H9 (cell line): Measurements from ENCODE around the gene RNF133. TPM values are rescaled to one million over a fixed set of nuclear protein-coding genes. Genes with fewer than 3 reads are reported as not detected.

Experiments used
- DNase-seq: peaks from one replicate; pipeline ENCODE4 v3.0.0-alpha.2; 2017
- H2AFZ ChIP-seq: one replicate; pipeline ENCODE4 v1.6.1; 2013; ENCODE audit warnings: mild to moderate bottlenecking, low read length, control low read depth, moderate library complexity
- H2AK5ac ChIP-seq: 2 replicates; pipeline ENCODE4 v1.6.1; 2013; ENCODE audit warnings: low read length, control low read depth, mixed read lengths; ENCODE audit not compliant: insufficient read length
- H2BK120ac ChIP-seq: one replicate; pipeline ENCODE4 v1.6.1; 2013; ENCODE audit warnings: low read depth, mild to moderate bottlenecking, low read length, control low read depth, inconsistent platforms; ENCODE audit not compliant: poor library complexity, severe bottlenecking
- H2BK12ac ChIP-seq: 2 replicates; pipeline ENCODE4 v1.6.1; 2013; ENCODE audit warnings: low read length, control low read depth, mixed read lengths, low read depth; ENCODE audit not compliant: insufficient read length
- H2BK15ac ChIP-seq: 2 replicates; pipeline ENCODE4 v1.6.1; 2013; ENCODE audit warnings: low read depth, low read length, control low read depth
- H2BK20ac ChIP-seq: one replicate; pipeline ENCODE4 v1.6.1; 2013; ENCODE audit warnings: low read depth, mild to moderate bottlenecking, low read length, control low read depth, inconsistent platforms; ENCODE audit not compliant: poor library complexity, severe bottlenecking
- H2BK5ac ChIP-seq: 2 replicates; pipeline ENCODE4 v1.6.1; 2013; ENCODE audit warnings: low read length, control low read depth, mixed read lengths; ENCODE audit not compliant: insufficient read length
- H3K14ac ChIP-seq: 2 replicates; pipeline ENCODE4 v1.6.1; 2013; ENCODE audit warnings: low read length, control low read depth; ENCODE audit not compliant: insufficient read depth
- H3K18ac ChIP-seq: 2 replicates; pipeline ENCODE4 v1.6.1; 2013; ENCODE audit warnings: low read depth, mild to moderate bottlenecking, mixed read lengths, low read length, control low read depth; ENCODE audit not compliant: insufficient read length
- H3K23ac ChIP-seq: 2 replicates; pipeline ENCODE4 v1.6.1; 2013; ENCODE audit warnings: low read length, control low read depth, mixed read lengths, low read depth; ENCODE audit not compliant: insufficient read length
- H3K23me2 ChIP-seq: 2 replicates; pipeline ENCODE4 v1.6.1; 2013; ENCODE audit warnings: low read depth, mild to moderate bottlenecking, mixed read lengths, low read length, control low read depth; ENCODE audit not compliant: insufficient read length, poor library complexity, severe bottlenecking
- H3K27ac ChIP-seq: 2 replicates; pipeline ENCODE4 v1.5.1; 2013; ENCODE audit warnings: low read length, control low read depth, mixed read lengths, low read depth; ENCODE audit not compliant: insufficient read length
- H3K27me3 ChIP-seq: 2 replicates; pipeline ENCODE4 v1.6.1; 2013; ENCODE audit warnings: low read length, control low read depth, inconsistent platforms; ENCODE audit not compliant: insufficient read depth
- H3K4ac ChIP-seq: 2 replicates; pipeline ENCODE4 v1.6.1; 2013; ENCODE audit warnings: low read depth, mild to moderate bottlenecking, control low read depth, inconsistent platforms, low read length, moderate library complexity
- H3K4me1 ChIP-seq: 2 replicates; pipeline ENCODE4 v1.6.1; 2013; ENCODE audit warnings: low read length, control low read depth, inconsistent platforms; ENCODE audit not compliant: insufficient read depth
- H3K4me2 ChIP-seq: 2 replicates; pipeline ENCODE4 v1.6.1; 2013; ENCODE audit warnings: low read length, control low read depth, mixed read lengths; ENCODE audit not compliant: insufficient read length, insufficient read depth
- H3K56ac ChIP-seq: 2 replicates; pipeline ENCODE4 v1.6.1; 2013; ENCODE audit warnings: low read depth, mild to moderate bottlenecking, mixed read lengths, low read length, control low read depth; ENCODE audit not compliant: insufficient read length
- H3K79me1 ChIP-seq: 2 replicates; pipeline ENCODE4 v1.6.1; 2013; ENCODE audit warnings: low read depth, mild to moderate bottlenecking, moderate library complexity, low read length, control low read depth, inconsistent platforms; ENCODE audit not compliant: insufficient read depth, poor library complexity, severe bottlenecking
- H3K79me2 ChIP-seq: 2 replicates; pipeline ENCODE4 v1.6.1; 2013; ENCODE audit warnings: low read length, control low read depth, inconsistent platforms; ENCODE audit not compliant: insufficient read depth
- H3K9ac ChIP-seq: 2 replicates; pipeline ENCODE4 v1.6.1; 2013; ENCODE audit warnings: low read length, control low read depth, mixed read lengths; ENCODE audit not compliant: insufficient read length; ENCODE audit errors: extremely low read depth
- H3K9me3 ChIP-seq: one replicate; pipeline ENCODE4 v1.6.1; 2013; ENCODE audit warnings: low read depth, low read length, inconsistent platforms; ENCODE audit not compliant: control insufficient read depth
- H3T11ph ChIP-seq: one replicate; pipeline ENCODE4 v1.6.1; 2013; ENCODE audit warnings: mild to moderate bottlenecking, low read length, control low read depth, inconsistent platforms
- H4K20me1 ChIP-seq: one replicate; pipeline ENCODE4 v1.6.1; 2013; ENCODE audit not compliant: control insufficient read depth, insufficient read length, insufficient read depth
- H4K5ac ChIP-seq: 2 replicates; pipeline ENCODE4 v1.6.1; 2013; ENCODE audit warnings: low read depth, mild to moderate bottlenecking, mixed read lengths, low read length, control low read depth; ENCODE audit not compliant: insufficient read length
- H4K8ac ChIP-seq: replicated peaks from 2 replicates; pipeline ENCODE4 v1.6.1; 2013; ENCODE audit warnings: low read length, control low read depth, mixed read lengths, low read depth; ENCODE audit not compliant: insufficient read length
- H4K91ac ChIP-seq: 2 replicates; pipeline ENCODE4 v1.6.1; 2013; ENCODE audit warnings: low read depth, mild to moderate bottlenecking, moderate library complexity, mixed read lengths, low read length, control low read depth; ENCODE audit not compliant: insufficient read length
- H3K27ac Mint-ChIP-seq, 3 experiments: 2 replicates in 2 of 3; 3 replicates in 1 of 3; pipeline ENCODE4 v1.8.0; 2020 to 2021; ENCODE audit warnings: mixed read lengths in 3 of 3, mild to moderate bottlenecking in 1 of 3, moderate library complexity in 1 of 3
- H3K27me3 Mint-ChIP-seq: 2 replicates; pipeline ENCODE4 v1.8.0; 2021; ENCODE audit warnings: low read depth, mild to moderate bottlenecking, moderate library complexity, mixed read lengths
- H3K36me3 Mint-ChIP-seq, 3 experiments: 2 replicates in 2 of 3; 3 replicates in 1 of 3; pipeline ENCODE4 v1.8.0; 2020 to 2021; ENCODE audit warnings: low read depth in 3 of 3, mixed read lengths in 3 of 3; ENCODE audit not compliant: insufficient read depth in 1 of 3
- H3K4me1 Mint-ChIP-seq, 2 experiments: 2 replicates each; pipeline ENCODE4 v1.8.0; 2020; ENCODE audit warnings: mixed read lengths in 2 of 2
- H3K4me3 Mint-ChIP-seq, 2 experiments: 2 replicates in 1 of 2; 3 replicates in 1 of 2; pipeline ENCODE4 v1.8.0; 2020 to 2021; ENCODE audit warnings: mild to moderate bottlenecking in 2 of 2, mixed read lengths in 2 of 2, moderate library complexity in 1 of 2
- H3K9me3 Mint-ChIP-seq, 2 experiments: 2 replicates in 1 of 2; 3 replicates in 1 of 2; pipeline ENCODE4 v1.8.0; 2020; ENCODE audit warnings: mild to moderate bottlenecking in 2 of 2, mixed read lengths in 2 of 2, moderate library complexity in 1 of 2
- total RNA-seq: library from RNA; stranded (reverse); gene quantifications from 2 replicates; pipeline ENCODE4 v1.2.1, GENCODE V29; 2021
- TF ChIP-seq, protein P1 (sequence below): fragments of 200-600 bp; sonication (generic); conservative IDR thresholded peaks from 3 replicates; pipeline ENCODE4 v1.8.0; 2021; ENCODE audit warnings: antibody characterized with exemption, mild to moderate bottlenecking

The RNF133 gene
- total RNA-seq, 1 experiment from 2014 or later, result 0.31 TPM

DNA sequence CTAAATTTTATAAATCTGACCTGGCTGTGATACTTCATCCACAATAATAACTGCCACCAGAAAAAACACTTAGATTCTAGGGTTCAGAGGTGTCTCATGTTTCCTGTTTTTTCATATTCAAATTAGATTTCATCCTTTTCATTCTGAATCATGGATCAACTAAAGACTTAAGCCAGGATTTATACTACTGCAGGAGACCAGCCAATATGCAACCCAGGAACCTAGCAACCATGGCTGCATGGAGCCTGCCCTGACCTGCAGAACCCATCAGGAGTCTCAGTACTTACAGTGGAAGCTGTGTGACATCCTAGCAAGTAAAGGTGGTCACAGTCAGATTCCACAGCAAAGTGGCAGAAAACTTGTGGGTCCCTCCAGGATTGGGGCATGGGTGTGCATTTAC, 44.3 kb upstream of the RNF133 start:
- H3K79me1 ChIP-seq, result no peaks in the 10 kb centered on the region
- H3K27ac ChIP-seq, result no peak overlapping the region
- Mint-ChIP-seq H3K9me3 (no peaks in the 10 kb centered on the region), H3K27ac (0 out of 7 replicates have a peak overlapping the region, but pooled peaks of 2 of the 3 experiments have one; percentile 25 to 26), H3K36me3 (no peaks in the 10 kb centered on the region), H3K27me3 (no peaks in the 10 kb centered on the region), H3K4me1 (peaks cover 60 to 63% of the 10 kb centered on the region in 2 experiments), H3K4me3 (no peak overlapping the region)
- no peak for DNase-seq
- H4K8ac ChIP-seq, result no peak overlapping the region
- H2BK5ac ChIP-seq, result no peak overlapping the region
- no peaks in the 10 kb centered on the region for H4K20me1 ChIP-seq
- TF ChIP-seq, protein P1, sequence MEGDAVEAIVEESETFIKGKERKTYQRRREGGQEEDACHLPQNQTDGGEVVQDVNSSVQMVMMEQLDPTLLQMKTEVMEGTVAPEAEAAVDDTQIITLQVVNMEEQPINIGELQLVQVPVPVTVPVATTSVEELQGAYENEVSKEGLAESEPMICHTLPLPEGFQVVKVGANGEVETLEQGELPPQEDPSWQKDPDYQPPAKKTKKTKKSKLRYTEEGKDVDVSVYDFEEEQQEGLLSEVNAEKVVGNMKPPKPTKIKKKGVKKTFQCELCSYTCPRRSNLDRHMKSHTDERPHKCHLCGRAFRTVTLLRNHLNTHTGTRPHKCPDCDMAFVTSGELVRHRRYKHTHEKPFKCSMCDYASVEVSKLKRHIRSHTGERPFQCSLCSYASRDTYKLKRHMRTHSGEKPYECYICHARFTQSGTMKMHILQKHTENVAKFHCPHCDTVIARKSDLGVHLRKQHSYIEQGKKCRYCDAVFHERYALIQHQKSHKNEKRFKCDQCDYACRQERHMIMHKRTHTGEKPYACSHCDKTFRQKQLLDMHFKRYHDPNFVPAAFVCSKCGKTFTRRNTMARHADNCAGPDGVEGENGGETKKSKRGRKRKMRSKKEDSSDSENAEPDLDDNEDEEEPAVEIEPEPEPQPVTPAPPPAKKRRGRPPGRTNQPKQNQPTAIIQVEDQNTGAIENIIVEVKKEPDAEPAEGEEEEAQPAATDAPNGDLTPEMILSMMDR, result no peak
- H3K4me2 ChIP-seq, result no peak overlapping the region
- no peaks in the 10 kb centered on the region for H3K27me3 ChIP-seq
- H4K5ac ChIP-seq, result no peak overlapping the region
- no peak overlapping the region for H3K4ac ChIP-seq
- H3T11ph ChIP-seq, result no peak overlapping the region
- no peak overlapping the region for H2BK20ac ChIP-seq
- H2AFZ ChIP-seq, result no peak overlapping the region
- H3K23ac ChIP-seq, result no peak overlapping the region
- no peak overlapping the region for H2BK12ac ChIP-seq
- H3K79me2 ChIP-seq, result no peaks in the 10 kb centered on the region
- peaks cover 5% of the 10 kb centered on the region for H3K4me1 ChIP-seq
- H2BK15ac ChIP-seq, result no peak overlapping the region
- H3K18ac ChIP-seq, result no peak overlapping the region
- no peak overlapping the region for H2AK5ac ChIP-seq
- no peaks in the 10 kb centered on the region for H3K23me2 ChIP-seq
- no peak overlapping the region for H3K9ac ChIP-seq
- H3K56ac ChIP-seq, result no peak overlapping the region
- no peaks in the 10 kb centered on the region for H3K9me3 ChIP-seq
- no peak overlapping the region for H3K14ac ChIP-seq
- H4K91ac ChIP-seq, result no peak overlapping the region
- H2BK120ac ChIP-seq, result no peak overlapping the region
